HEK293 (cell line): Measurements from ENCODE around the gene GPS1.

Experiments used
- CTCF ChIA-PET: fragments of 350-600 bp; formaldehyde crosslinking; extraction: SDS; loops from one replicate; lab custom pipeline; 2021; ENCODE audit warnings: antibody characterized with exemption; lab: Yijun Ruan, JAX
- POLR2A ChIA-PET: fragments of 300-600 bp; formaldehyde crosslinking; extraction: SDS; loops from one replicate; lab custom pipeline; 2020; ENCODE audit warnings: antibody characterized with exemption, inconsistent platforms; lab: Yijun Ruan, JAX
- H3K27ac ChIP-seq: fragments of 200-500 bp; sonication (Bioruptor generic); 2 replicates; pipeline ENCODE4 v1.5.1; 2014; ENCODE audit warnings: low read depth, low read length, control low read depth, inconsistent platforms; ENCODE audit errors: extremely low read depth
- H3K36me3 ChIP-seq, 2 experiments: fragments of 200-500 bp in 1 of 2; sonication (Bioruptor generic) in 1 of 2; 1 replicate in 1 of 2; 2 replicates in 1 of 2; pipeline ENCODE4 v1.5.1; 2014 to 2017; ENCODE audit warnings: inconsistent platforms in 2 of 2, low read length in 2 of 2; ENCODE audit not compliant: control insufficient read depth in 2 of 2, insufficient read depth in 1 of 2
- H3K4me1 ChIP-seq: fragments of 200-500 bp; sonication (Bioruptor generic); 2 replicates; pipeline ENCODE4 v1.5.1; 2014; ENCODE audit warnings: mild to moderate bottlenecking, low read length, inconsistent platforms; ENCODE audit not compliant: control insufficient read depth, insufficient read depth
- H3K4me3 ChIP-seq: 2 replicates; pipeline ENCODE4 v1.5.1; 2011; ENCODE audit warnings: low read depth, mild to moderate bottlenecking, control low read depth, low read length, moderate library complexity
- H3K9me3 ChIP-seq: fragments of 200-500 bp; sonication (Bioruptor generic); 2 replicates; pipeline ENCODE4 v1.5.1; 2014; ENCODE audit warnings: low read depth, low read length, inconsistent platforms; ENCODE audit not compliant: control insufficient read depth, insufficient read depth
- GLI2 ChIP-seq: fragments of 450-650 bp; formaldehyde crosslinking; IDR thresholded peaks from 2 replicates; pipeline ENCODE4; 2017; ENCODE audit warnings: missing biosample characterization, missing genetic modification characterization, low read depth, borderline replicate concordance
- GLI4 ChIP-seq: fragments of 450-650 bp; formaldehyde crosslinking; IDR thresholded peaks from 2 replicates; pipeline ENCODE4 v1.5.1; 2016; ENCODE audit warnings: missing biosample characterization, missing genetic modification characterization
- HOXA7 ChIP-seq: sonication (generic); formaldehyde crosslinking; IDR thresholded peaks from 2 replicates; pipeline ENCODE4 v1.8.1; 2022; ENCODE audit warnings: missing genetic modification reagents, borderline replicate concordance
- PATZ1 ChIP-seq: fragments of 450-650 bp; formaldehyde crosslinking; IDR thresholded peaks from 2 replicates; pipeline ENCODE4 v1.5.1; 2016; ENCODE audit warnings: missing biosample characterization, missing genetic modification characterization
- PRDM2 ChIP-seq: fragments of 450-650 bp; formaldehyde crosslinking; IDR thresholded peaks from 2 replicates; pipeline ENCODE4 v1.5.1; 2016; ENCODE audit warnings: missing biosample characterization, missing genetic modification characterization, borderline replicate concordance
- SALL2 ChIP-seq: fragments of 450-650 bp; formaldehyde crosslinking; IDR thresholded peaks from 2 replicates; pipeline ENCODE4 v1.5.0; 2017; ENCODE audit warnings: missing biosample characterization, mild to moderate bottlenecking, missing genetic modification characterization, borderline replicate concordance
- SETDB1 ChIP-seq: IDR thresholded peaks from one replicate; pipeline ENCODE4 v1.6.1; 2017; ENCODE audit warnings: mild to moderate bottlenecking, low read length, moderate library complexity, mixed read lengths; ENCODE audit not compliant: insufficient read length
- SP7 ChIP-seq: fragments of 450-650 bp; formaldehyde crosslinking; IDR thresholded peaks from 2 replicates; pipeline ENCODE4 v1.5.1; 2016; ENCODE audit warnings: missing biosample characterization, missing genetic modification characterization
- TSHZ1 ChIP-seq: fragments of 450-650 bp; formaldehyde crosslinking; IDR thresholded peaks from 2 replicates; pipeline ENCODE4 v1.5.1; 2016; ENCODE audit warnings: missing biosample characterization, missing genetic modification characterization, borderline replicate concordance
- ZEB2 ChIP-seq: fragments of 450-650 bp; formaldehyde crosslinking; IDR thresholded peaks from 2 replicates; pipeline ENCODE4 v1.5.1; 2016; ENCODE audit warnings: missing biosample characterization, missing genetic modification characterization
- ZNF169 ChIP-seq: fragments of 450-650 bp; formaldehyde crosslinking; IDR thresholded peaks from 2 replicates; pipeline ENCODE4 v1.5.1; 2016; ENCODE audit warnings: missing biosample characterization, missing genetic modification characterization
- ZNF214 ChIP-seq: fragments of 450-650 bp; formaldehyde crosslinking; IDR thresholded peaks from 2 replicates; pipeline ENCODE4 v1.5.1; 2017; ENCODE audit warnings: missing biosample characterization, mild to moderate bottlenecking, missing genetic modification characterization, borderline replicate concordance
- ZNF335 ChIP-seq: fragments of 450-650 bp; formaldehyde crosslinking; conservative IDR thresholded peaks from 2 replicates; pipeline ENCODE4 v1.5.1; 2016; ENCODE audit warnings: missing biosample characterization, missing genetic modification characterization
- ZNF362 ChIP-seq: fragments of 450-650 bp; formaldehyde crosslinking; IDR thresholded peaks from 2 replicates; pipeline ENCODE4 v1.5.1; 2016; ENCODE audit warnings: missing biosample characterization, missing genetic modification characterization
- ZNF391 ChIP-seq: fragments of 450-650 bp; formaldehyde crosslinking; IDR thresholded peaks from 2 replicates; pipeline ENCODE4 v1.5.1; 2016; ENCODE audit warnings: low read depth, missing biosample characterization, missing genetic modification characterization, borderline replicate concordance
- ZNF394 ChIP-seq: fragments of 450-650 bp; formaldehyde crosslinking; IDR thresholded peaks from 2 replicates; pipeline ENCODE4 v1.5.1; 2016; ENCODE audit warnings: missing biosample characterization, missing genetic modification characterization, mild to moderate bottlenecking, moderate library complexity, borderline replicate concordance
- ZNF423 ChIP-seq: fragments of 450-650 bp; formaldehyde crosslinking; IDR thresholded peaks from 2 replicates; pipeline ENCODE4 v1.5.1; 2016; ENCODE audit warnings: missing biosample characterization, missing genetic modification characterization
- ZNF514 ChIP-seq: fragments of 450-650 bp; formaldehyde crosslinking; IDR thresholded peaks from 2 replicates; pipeline ENCODE4 v1.5.1; 2016; ENCODE audit warnings: missing biosample characterization, missing genetic modification characterization
- ZNF521 ChIP-seq: fragments of 450-650 bp; formaldehyde crosslinking; IDR thresholded peaks from 2 replicates; pipeline ENCODE4 v1.5.1; 2017; ENCODE audit warnings: missing biosample characterization, mild to moderate bottlenecking, missing genetic modification characterization
- ZNF548 ChIP-seq: fragments of 450-650 bp; formaldehyde crosslinking; IDR thresholded peaks from 2 replicates; pipeline ENCODE4 v1.5.1; 2016; ENCODE audit warnings: missing biosample characterization, missing genetic modification characterization
- ZNF621 ChIP-seq: fragments of 450-650 bp; formaldehyde crosslinking; IDR thresholded peaks from 2 replicates; pipeline ENCODE4 v1.5.1; 2017; ENCODE audit warnings: missing biosample characterization, missing genetic modification characterization
- ZNF654 ChIP-seq: fragments of 450-650 bp; formaldehyde crosslinking; IDR thresholded peaks from 2 replicates; pipeline ENCODE4 v1.5.1; 2016; ENCODE audit warnings: low read depth, missing biosample characterization, missing genetic modification characterization
- ZNF843 ChIP-seq: fragments of 450-650 bp; formaldehyde crosslinking; IDR thresholded peaks from 2 replicates; pipeline ENCODE4 v1.5.1; 2016; ENCODE audit warnings: missing biosample characterization, missing genetic modification characterization

Gene GPS1

GRCh38 chr17:82021107-82021899 lies 30.4 kb upstream of the GPS1 start:
- Histone ChIP-seq H3K27ac (peak overlapping the region; percentile 38), H3K4me3 (peak overlapping the region; percentile 95), H3K36me3 (peaks cover 0 to 37% of the 10 kb centered on the region in 2 experiments; a peak in 2 of 3 replicates), H3K4me1 (peaks cover 11% of the 10 kb centered on the region), H3K9me3 (no peaks in the 10 kb centered on the region)
- POLR2A ChIA-PET = interaction anchor here (1.0 to 5.1 kb wide), 11 partner anchors 9 to 149 kb away, joined by 3 to 61 read pairs (median 8); partner anchors contain the start of genes DCXR, FASN, NOTUM and RAC3
- CTCF ChIA-PET = interaction anchor here (0.6 to 7.6 kb wide), 28 partner anchors 8 to 270 kb away, joined by 3 to 105 read pairs (median 4); partner anchors contain the start of genes DCXR, NOTUM and RAC3
- TF ChIP-seq ZNF521 (tag by site-specific recombination) (no peak), ZNF214 (tag by site-specific recombination) (no peak), ZNF362 (tag by site-specific recombination) (no peak), HOXA7 (no peak), ZNF621 (tag by site-specific recombination) (no peak), GLI4 (tag by site-specific recombination) (no peak), ZNF335 (tag by site-specific recombination) (peak; percentile 55), GLI2 (tag by site-specific recombination) (no peak), ZNF548 (no peak), ZNF423 (tag by site-specific recombination) (no peak), SETDB1 (no peak), ZEB2 (peak; percentile 24; the same call in 1 of the 2 replicates), TSHZ1 (tag by site-specific recombination) (no peak), SALL2 (tag by site-specific recombination) (no peak), ZNF514 (tag by site-specific recombination) (no peak), SP7 (tag by site-specific recombination) (peak; percentile 19; the same call in 1 of the 2 replicates), PATZ1 (tag by site-specific recombination) (peak; percentile 42), ZNF169 (tag by site-specific recombination) (no peak), ZNF391 (tag by site-specific recombination) (peak; percentile 26; the same call in 1 of the 2 replicates), PRDM2 (tag by site-specific recombination) (no peak), ZNF394 (tag by site-specific recombination) (no peak), ZNF843 (tag by site-specific recombination) (no peak), ZNF654 (tag by site-specific recombination) (peak; percentile 85)
